ENCODE measurements around the gene ZNF532. TPM values are rescaled to one million over a fixed set of nuclear protein-coding genes. Genes with fewer than 3 reads are reported as not detected.

Gene ZNF532
- total RNA-seq, 4 donors from 2014 or later, result 80.2 to 111 (median 109) TPM

DNA sequence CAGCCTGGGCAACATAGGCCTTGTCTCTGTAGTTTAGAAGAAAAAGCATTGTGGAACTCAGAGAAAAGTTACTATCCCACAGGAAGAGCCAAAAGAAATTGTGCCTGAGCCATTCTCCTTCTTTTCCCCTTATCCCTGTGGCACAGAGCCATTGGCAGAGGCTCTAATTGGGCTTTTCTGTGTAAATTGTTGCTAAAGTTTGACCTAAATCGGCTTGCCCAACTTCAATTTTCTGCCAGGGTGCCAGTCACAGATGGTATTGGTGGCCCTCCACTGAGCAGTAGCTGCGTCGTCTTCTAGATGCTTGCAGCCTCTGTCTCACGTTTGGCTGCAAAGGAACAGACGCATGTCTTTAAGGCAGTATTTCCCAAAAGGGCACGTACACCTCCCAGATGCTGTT is 30.3 kb downstream of the ZNF532 start:
- intact Hi-C loops (cut with DNase I), result no loop called here
- Histone ChIP-seq H3K27me3 (no peaks in the 10 kb centered on the region), H3K4me1 (peaks cover 25 to 48% of the 10 kb centered on the region in 2 donors), H3K4me3 (replicated peaks in 1 of 3) (no peak overlapping the region), H3K9me3 (no peaks in the 10 kb centered on the region), H3K27ac (peak overlapping the region in 1 of 3 donors; percentile 43), H3K36me3 (no peaks in the 10 kb centered on the region)
- TF ChIP-seq, protein P1, sequence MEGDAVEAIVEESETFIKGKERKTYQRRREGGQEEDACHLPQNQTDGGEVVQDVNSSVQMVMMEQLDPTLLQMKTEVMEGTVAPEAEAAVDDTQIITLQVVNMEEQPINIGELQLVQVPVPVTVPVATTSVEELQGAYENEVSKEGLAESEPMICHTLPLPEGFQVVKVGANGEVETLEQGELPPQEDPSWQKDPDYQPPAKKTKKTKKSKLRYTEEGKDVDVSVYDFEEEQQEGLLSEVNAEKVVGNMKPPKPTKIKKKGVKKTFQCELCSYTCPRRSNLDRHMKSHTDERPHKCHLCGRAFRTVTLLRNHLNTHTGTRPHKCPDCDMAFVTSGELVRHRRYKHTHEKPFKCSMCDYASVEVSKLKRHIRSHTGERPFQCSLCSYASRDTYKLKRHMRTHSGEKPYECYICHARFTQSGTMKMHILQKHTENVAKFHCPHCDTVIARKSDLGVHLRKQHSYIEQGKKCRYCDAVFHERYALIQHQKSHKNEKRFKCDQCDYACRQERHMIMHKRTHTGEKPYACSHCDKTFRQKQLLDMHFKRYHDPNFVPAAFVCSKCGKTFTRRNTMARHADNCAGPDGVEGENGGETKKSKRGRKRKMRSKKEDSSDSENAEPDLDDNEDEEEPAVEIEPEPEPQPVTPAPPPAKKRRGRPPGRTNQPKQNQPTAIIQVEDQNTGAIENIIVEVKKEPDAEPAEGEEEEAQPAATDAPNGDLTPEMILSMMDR (IDR thresholded peaks at IDR 0.05), result no peak
- no peak for TF ChIP-seq POLR2A (IDR thresholded peaks at IDR 0.05)
- DNase-seq, result no peak
- 78 to 88% methylated on average over 6 of the region's 6 CpGs for WGBS, 2 donors

DNA sequence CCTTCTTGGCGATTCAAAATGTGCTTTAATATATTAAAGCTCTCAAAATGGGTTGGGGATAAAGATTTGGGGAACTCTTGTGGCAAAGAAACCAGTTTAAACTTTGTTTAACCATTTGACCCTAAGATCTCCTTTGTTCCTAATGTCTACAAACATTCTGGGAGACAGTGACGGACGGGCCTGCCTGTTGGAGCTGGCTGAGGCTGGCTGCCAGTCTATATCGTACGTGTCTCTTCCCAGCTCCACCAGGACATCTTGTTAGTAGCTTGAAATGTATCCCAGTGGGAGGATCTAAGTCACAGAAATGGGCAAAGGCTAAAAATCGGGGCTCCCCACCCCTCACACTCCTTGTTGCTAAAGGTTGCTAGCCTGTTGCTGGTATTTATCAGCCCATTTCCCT is 30.7 kb downstream of the ZNF532 start:
- no peak for TF ChIP-seq POLR2A (IDR thresholded peaks at IDR 0.05)
- TF ChIP-seq, protein P1 (IDR thresholded peaks at IDR 0.05), result no peak
- Histone ChIP-seq H3K4me1 (peaks cover 25 to 53% of the 10 kb centered on the region in 2 donors), H3K36me3 (no peaks in the 10 kb centered on the region), H3K4me3 (replicated peaks in 1 of 3) (no peak overlapping the region), H3K9me3 (no peaks in the 10 kb centered on the region), H3K27me3 (no peaks in the 10 kb centered on the region), H3K27ac (peak overlapping the region in 2 of 3 donors; percentile 40 to 43)
- intact Hi-C loops (cut with DNase I), result no loop called here
- no peak for DNase-seq
- 86 to 89% methylated on average over 6 of the region's 6 CpGs for WGBS, 2 donors

- no peaks in the 10 kb centered on the region for H3K36me3 ChIP-seq
- no peaks in the 10 kb centered on the region for H3K27me3 ChIP-seq
- TF ChIP-seq POLR2A (IDR thresholded peaks at IDR 0.05), result no peak
- TF ChIP-seq, protein P1 (IDR thresholded peaks at IDR 0.05), result no peak
- WGBS, 2 donors, result 90 to 96% methylated on average over 2 of the region's 2 CpGs
- peak; percentile 39 to 45 for DNase-seq
- no peak overlapping the region for H3K4me3 ChIP-seq (replicated peaks in 1 of 3)
- intact Hi-C loops (cut with DNase I), result no loop called here
- H3K27ac ChIP-seq, result peak overlapping the region in 2 of 3 donors; percentile 40 to 49
- no peaks in the 10 kb centered on the region for H3K9me3 ChIP-seq
- H3K4me1 ChIP-seq, result peaks cover 25 to 51% of the 10 kb centered on the region in 2 donors
Observed at GRCh38 chr18:58896268-58896667, 31.6 kb downstream of the ZNF532 start.

DNA sequence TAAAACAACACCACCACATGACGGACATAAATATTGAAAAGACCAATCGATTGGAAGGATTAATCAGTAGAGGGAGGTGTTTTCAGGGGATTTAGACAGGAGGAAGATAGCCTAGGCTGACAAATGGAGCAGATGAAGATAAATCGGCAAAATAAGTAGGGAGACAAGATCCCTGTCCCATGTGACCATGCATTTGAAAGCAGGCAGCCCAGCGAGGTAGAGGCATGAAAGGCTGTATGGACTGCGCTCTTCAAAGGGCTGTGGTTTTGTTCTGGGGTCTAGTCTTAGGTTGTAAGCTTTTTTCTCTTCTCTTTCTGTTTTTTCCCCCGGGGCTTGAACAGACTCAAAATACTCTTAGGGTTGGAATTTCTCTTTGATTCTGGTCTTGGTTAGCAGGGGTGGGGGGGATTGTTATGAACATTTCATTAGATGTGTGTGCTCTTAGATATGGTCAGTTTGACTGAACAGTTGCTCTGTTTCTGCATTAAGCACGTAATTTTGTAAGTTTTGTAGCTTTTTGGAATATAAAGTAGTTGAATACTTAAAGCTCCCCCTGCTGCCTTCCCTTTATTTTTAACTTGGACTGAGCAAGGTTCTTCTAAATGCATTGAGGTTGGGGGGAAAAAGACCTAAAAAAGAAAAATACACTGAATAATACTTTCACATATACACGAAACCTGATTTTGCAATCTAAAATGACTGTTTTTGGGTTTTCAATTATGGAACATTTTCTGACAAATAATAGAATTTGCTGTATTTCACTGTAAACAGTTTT is 32.2 kb downstream of the ZNF532 start:
- no peak for TF ChIP-seq POLR2A (IDR thresholded peaks at IDR 0.05)
- TF ChIP-seq, protein P1 (IDR thresholded peaks at IDR 0.05), result no peak
- H3K9me3 ChIP-seq, result no peaks in the 10 kb centered on the region
- peaks cover 0 to 3% of the 10 kb centered on the region in 2 donors for H3K36me3 ChIP-seq
- 85 to 88% methylated on average over 8 of the region's 8 CpGs for WGBS, 2 donors
- intact Hi-C loops (cut with DNase I), result no loop called here
- no peak for DNase-seq
- H3K4me1 ChIP-seq, result peaks cover 23 to 47% of the 10 kb centered on the region in 2 donors
- H3K27ac ChIP-seq, result peak overlapping the region in 1 of 3 donors; percentile 49
- no peaks in the 10 kb centered on the region for H3K27me3 ChIP-seq
- no peak overlapping the region for H3K4me3 ChIP-seq (replicated peaks in 1 of 3)
